GM21825 (cell line): ENCODE measurements around the gene FAM78A.
"Not testable (repeated sequence)": the region's sequence is repeated elsewhere in the genome, so short reads cannot be mapped to it uniquely, and the experiment has no call there.

Experiments
- ATAC-seq: cut with Tn5 transposase; IDR thresholded peaks from one replicate; pipeline ENCODE4 v1.9.1; 2021; ENCODE audit warnings: mild to moderate bottlenecking, moderate library complexity; ENCODE audit not compliant: unreplicated experiment

FAM78A gene

GRCh38 chr9:131270171-131271015 lies 5.9 kb downstream of the FAM78A start:
- no peak for ATAC-seq

GRCh38 chr9:131266266-131267229 lies 9.8 kb downstream of the FAM78A start:
- no peak for ATAC-seq

GRCh38 chr9:131264231-131264630 lies 12.1 kb downstream of the FAM78A start:
- no peak for ATAC-seq

- no peak for ATAC-seq
Measured at GRCh38 chr9:131263701-131264100, 12.6 kb downstream of the FAM78A start.

GRCh38 chr9:131263033-131263343 lies 13.3 kb downstream of the FAM78A start:
- ATAC-seq = not testable (repeated sequence)

GRCh38 chr9:131262327-131263032 lies 13.8 kb downstream of the FAM78A start:
- ATAC-seq = no peak

GRCh38 chr9:131260751-131261452 lies 15.4 kb downstream of the FAM78A start:
- no peak for ATAC-seq

- no peak for ATAC-seq
Measured at GRCh38 chr9:131259916-131260597, 16.3 kb downstream of the FAM78A start.

- ATAC-seq = no peak
Measured at GRCh38 chr9:131259432-131259898, 16.8 kb downstream of the FAM78A start.

- no peak for ATAC-seq
Measured at GRCh38 chr9:131258698-131259431, 17.4 kb downstream of the FAM78A start.

- no peak for ATAC-seq
Measured at GRCh38 chr9:131258186-131258585, 18.1 kb downstream of the FAM78A start.

- no peak for ATAC-seq
Measured at GRCh38 chr9:131257266-131258025, 18.9 kb downstream of the FAM78A start.

GRCh38 chr9:131255676-131256197 lies 20.6 kb downstream of the FAM78A start:
- ATAC-seq = no peak

- no peak for ATAC-seq
Measured at GRCh38 chr9:131254626-131255025, 21.7 kb downstream of the FAM78A start.

- ATAC-seq = no peak
Measured at GRCh38 chr9:131253891-131254491, 22.3 kb downstream of the FAM78A start.

GRCh38 chr9:131252120-131252519 lies 24.2 kb downstream of the FAM78A start:
- ATAC-seq = peak; percentile 3

GRCh38 chr9:131246618-131247017 lies 29.7 kb downstream of the FAM78A start:
- no peak for ATAC-seq

- ATAC-seq = not testable (repeated sequence)
Measured at GRCh38 chr9:131244331-131244730, 32.0 kb downstream of the FAM78A start.
